ENCODE measurements around the gene CD226.

Gene CD226

GRCh38 chr18:69858897-69859296, 88.8 kb downstream of the CD226 start:
- no peaks in the 10 kb centered on the region for H3K9me2 ChIP-seq (replicated peaks; ENCODE audit: control insufficient read depth, low read length)
- no peaks in the 10 kb centered on the region for H3K9me3 ChIP-seq (ENCODE audit: control insufficient read depth, insufficient read depth, low read length)
- no peaks in the 10 kb centered on the region for H3F3A ChIP-seq (ENCODE audit: control insufficient read depth, insufficient read depth)
- H3K27ac ChIP-seq (ENCODE audit: low read depth, low read length), result no peak overlapping the region
- H4K20me1 ChIP-seq (ENCODE audit: control insufficient read depth, insufficient read depth, low read depth, low read length), result no peaks in the 10 kb centered on the region
- H3K4me2 ChIP-seq (ENCODE audit: low read length), result no peak overlapping the region
- no peaks in the 10 kb centered on the region for H3K27me3 ChIP-seq (ENCODE audit: control insufficient read depth, low read length)
- TF ChIP-seq CTCF (IDR thresholded peaks at IDR 0.05; ENCODE audit: low read depth, low read length, poor library complexity, severe bottlenecking) (no peak), EZH2phosphoT487 (IDR thresholded peaks at IDR 0.05; ENCODE audit: borderline replicate concordance, low read length) (no peak)
- H3K36me3 ChIP-seq (ENCODE audit: control insufficient read depth, low read length), result no peaks in the 10 kb centered on the region
- no peaks in the 10 kb centered on the region for H3K4me1 ChIP-seq (ENCODE audit: control insufficient read depth, low read length)
- no peak overlapping the region for H3K4me3 ChIP-seq (ENCODE audit: low read length)
- no peaks in the 10 kb centered on the region for H3K79me2 ChIP-seq (ENCODE audit: control insufficient read depth, low read length)

- no peaks in the 10 kb centered on the region for H4K20me1 ChIP-seq (ENCODE audit: control insufficient read depth, insufficient read depth, low read depth, low read length)
- H3F3A ChIP-seq (ENCODE audit: control insufficient read depth, insufficient read depth), result no peaks in the 10 kb centered on the region
- TF ChIP-seq EZH2phosphoT487 (IDR thresholded peaks at IDR 0.05; ENCODE audit: borderline replicate concordance, low read length), result no peak
- TF ChIP-seq CTCF (IDR thresholded peaks at IDR 0.05; ENCODE audit: low read depth, low read length, poor library complexity, severe bottlenecking), result no peak
- H3K36me3 ChIP-seq (ENCODE audit: control insufficient read depth, low read length), result no peaks in the 10 kb centered on the region
- H3K79me2 ChIP-seq (ENCODE audit: control insufficient read depth, low read length), result no peaks in the 10 kb centered on the region
- H3K27me3 ChIP-seq (ENCODE audit: control insufficient read depth, low read length), result no peaks in the 10 kb centered on the region
- no peaks in the 10 kb centered on the region for H3K4me1 ChIP-seq (ENCODE audit: control insufficient read depth, low read length)
- no peaks in the 10 kb centered on the region for H3K9me3 ChIP-seq (ENCODE audit: control insufficient read depth, insufficient read depth, low read length)
- no peak overlapping the region for H3K4me2 ChIP-seq (ENCODE audit: low read length)
- H3K27ac ChIP-seq (ENCODE audit: low read depth, low read length), result no peak overlapping the region
- H3K4me3 ChIP-seq (ENCODE audit: low read length), result no peak overlapping the region
- no peaks in the 10 kb centered on the region for H3K9me2 ChIP-seq (replicated peaks; ENCODE audit: control insufficient read depth, low read length)
Observed at GRCh38 chr18:69854455-69854854, 93.2 kb downstream of the CD226 start.

GRCh38 chr18:69853051-69853450, 94.6 kb downstream of the CD226 start:
- Histone ChIP-seq H3K27me3 (ENCODE audit: control insufficient read depth, low read length) (no peaks in the 10 kb centered on the region), H3K9me3 (ENCODE audit: control insufficient read depth, insufficient read depth, low read length) (no peaks in the 10 kb centered on the region), H3K27ac (ENCODE audit: low read depth, low read length) (no peak overlapping the region), H3K4me1 (ENCODE audit: control insufficient read depth, low read length) (no peaks in the 10 kb centered on the region), H3K79me2 (ENCODE audit: control insufficient read depth, low read length) (no peaks in the 10 kb centered on the region), H3K36me3 (ENCODE audit: control insufficient read depth, low read length) (no peaks in the 10 kb centered on the region), H3K4me2 (ENCODE audit: low read length) (no peak overlapping the region), H3K4me3 (ENCODE audit: low read length) (no peak overlapping the region), H3F3A (ENCODE audit: control insufficient read depth, insufficient read depth) (no peaks in the 10 kb centered on the region), H4K20me1 (ENCODE audit: control insufficient read depth, insufficient read depth, low read depth, low read length) (no peaks in the 10 kb centered on the region), H3K9me2 (replicated peaks; ENCODE audit: control insufficient read depth, low read length) (no peaks in the 10 kb centered on the region)
- no peak for TF ChIP-seq CTCF (IDR thresholded peaks at IDR 0.05; ENCODE audit: low read depth, low read length, poor library complexity, severe bottlenecking)
- TF ChIP-seq EZH2phosphoT487 (IDR thresholded peaks at IDR 0.05; ENCODE audit: borderline replicate concordance, low read length), result no peak
